Chondrocyte (in vitro differentiated cells): Measurements from ENCODE around the gene CDH11. TPM values are rescaled to one million over a fixed set of nuclear protein-coding genes. Genes with fewer than 3 reads are reported as not detected.

Experiments used
- DNase-seq: peaks from one replicate; pipeline ENCODE4 v3.0.0; 2021; ENCODE audit warnings: mixed read lengths, low spot score
- H3K27ac Mint-ChIP-seq: one replicate; pipeline ENCODE4 v1.8.0; 2021; ENCODE audit warnings: mild to moderate bottlenecking, moderate library complexity, mixed read lengths; ENCODE audit not compliant: unreplicated experiment
- H3K27me3 Mint-ChIP-seq: 2 replicates; pipeline ENCODE4 v1.8.0; 2021; ENCODE audit warnings: low read depth, mixed read lengths
- H3K36me3 Mint-ChIP-seq: 2 replicates; pipeline ENCODE4 v1.8.0; 2021; ENCODE audit warnings: low read depth, mixed read lengths
- H3K4me1 Mint-ChIP-seq: 2 replicates; pipeline ENCODE4 v1.8.0; 2021; ENCODE audit warnings: low read depth, mild to moderate bottlenecking, mixed read lengths
- H3K4me3 Mint-ChIP-seq: one replicate; pipeline ENCODE4 v1.8.0; 2021; ENCODE audit warnings: mild to moderate bottlenecking, moderate library complexity, mixed read lengths; ENCODE audit not compliant: unreplicated experiment
- H3K9me3 Mint-ChIP-seq: 2 replicates; pipeline ENCODE4 v1.8.0; 2021; ENCODE audit warnings: low read depth, mixed read lengths
- CTCF ChIP-seq: fragments of 200-600 bp; sonication (generic); IDR thresholded peaks from 2 replicates; pipeline ENCODE4 v1.5.0; 2021; ENCODE audit warnings: antibody characterized with exemption, mild to moderate bottlenecking, moderate library complexity
- total RNA-seq: library from RNA; stranded (reverse); gene quantifications from 3 replicates; pipeline ENCODE4 v1.2.1, GENCODE V29; 2021

CDH11 gene
- total RNA-seq, 1 donor from 2014 or later, result 936 TPM

GRCh38 chr16:65119901-65120401 is 1.9 kb downstream of the CDH11 start:
- peak; percentile 19 for TF ChIP-seq CTCF
- H3K4me1 Mint-ChIP-seq, result peaks cover 57% of the 10 kb centered on the region
- DNase-seq, result no peak
- no peaks in the 10 kb centered on the region for H3K27me3 Mint-ChIP-seq
- peak overlapping the region; percentile 98 for H3K27ac Mint-ChIP-seq
- peaks cover 17% of the 10 kb centered on the region for H3K36me3 Mint-ChIP-seq
- peak overlapping the region; percentile 95 for H3K4me3 Mint-ChIP-seq
- no peaks in the 10 kb centered on the region for H3K9me3 Mint-ChIP-seq

- peaks cover 57% of the 10 kb centered on the region for H3K4me1 Mint-ChIP-seq
- H3K27ac Mint-ChIP-seq, result peak overlapping the region; percentile 98
Measured at GRCh38 chr16:65119435-65119834, 2.4 kb downstream of the CDH11 start.

GRCh38 chr16:65118871-65119270 is 3.0 kb downstream of the CDH11 start:
- Mint-ChIP-seq H3K4me3 (peak overlapping the region; percentile 95), H3K27ac (peak overlapping the region; percentile 98)

More at GRCh38 chr16:65119435-65119834, 2.4 kb downstream of the CDH11 start:
- H3K4me3 Mint-ChIP-seq, result peak overlapping the region; percentile 95
- no peak for DNase-seq
- H3K27me3 Mint-ChIP-seq, result no peaks in the 10 kb centered on the region
- no peak for TF ChIP-seq CTCF
- no peaks in the 10 kb centered on the region for H3K9me3 Mint-ChIP-seq
- peaks cover 18% of the 10 kb centered on the region for H3K36me3 Mint-ChIP-seq

GRCh38 chr16:65117811-65118448 is 3.9 kb downstream of the CDH11 start:
- Mint-ChIP-seq H3K27ac (peak overlapping the region; percentile 98), H3K4me3 (peak overlapping the region; percentile 95), H3K27me3 (no peaks in the 10 kb centered on the region), H3K9me3 (no peaks in the 10 kb centered on the region), H3K4me1 (peaks cover 61% of the 10 kb centered on the region), H3K36me3 (peaks cover 26% of the 10 kb centered on the region)
- peak; percentile 98 for TF ChIP-seq CTCF
- no peak for DNase-seq

More at GRCh38 chr16:65118871-65119270, 3.0 kb downstream of the CDH11 start:
- H3K4me1 Mint-ChIP-seq, result peaks cover 57% of the 10 kb centered on the region
- H3K27me3 Mint-ChIP-seq, result no peaks in the 10 kb centered on the region
- TF ChIP-seq CTCF, result no peak
- H3K9me3 Mint-ChIP-seq, result no peaks in the 10 kb centered on the region
- H3K36me3 Mint-ChIP-seq, result peaks cover 21% of the 10 kb centered on the region
- no peak for DNase-seq

GRCh38 chr16:65116818-65117430 is 4.9 kb downstream of the CDH11 start:
- Mint-ChIP-seq H3K27ac (peak overlapping the region; percentile 98), H3K4me1 (peaks cover 70% of the 10 kb centered on the region), H3K27me3 (no peaks in the 10 kb centered on the region), H3K36me3 (peaks cover 28% of the 10 kb centered on the region), H3K4me3 (peak overlapping the region; percentile 95), H3K9me3 (no peaks in the 10 kb centered on the region)
- TF ChIP-seq CTCF, result no peak
- no peak for DNase-seq
